ENCODE results near the gene CCDC85A.

Gene CCDC85A

GRCh38 chr2:56244506-56244905 is 60.7 kb downstream of the CCDC85A start:
- Histone ChIP-seq H3K36me3 (ENCODE audit: control insufficient read depth, insufficient read depth, low read length, severe bottlenecking) (no peaks in the 10 kb centered on the region), H3K4me1 (ENCODE audit: control insufficient read depth, insufficient read depth, low read length) (peaks cover 8% of the 10 kb centered on the region), H3K9me3 (ENCODE audit: control insufficient read depth, low read length) (peaks cover 5% of the 10 kb centered on the region), H3K4me3 (ENCODE audit: low read length) (no peak overlapping the region), H3K27me3 (replicated peaks; ENCODE audit: control insufficient read depth, insufficient read depth, low read length) (no peaks in the 10 kb centered on the region), H3K9ac (ENCODE audit: low read length) (no peak overlapping the region)
- no peak for DNase-seq (ENCODE audit: low read depth)

- Histone ChIP-seq H3K9me3 (ENCODE audit: control insufficient read depth, low read length) (peaks cover 4% of the 10 kb centered on the region), H3K36me3 (ENCODE audit: control insufficient read depth, insufficient read depth, low read length, severe bottlenecking) (no peaks in the 10 kb centered on the region), H3K27me3 (replicated peaks; ENCODE audit: control insufficient read depth, insufficient read depth, low read length) (no peaks in the 10 kb centered on the region), H3K4me1 (ENCODE audit: control insufficient read depth, insufficient read depth, low read length) (peaks cover 7% of the 10 kb centered on the region), H3K9ac (ENCODE audit: low read length) (no peak overlapping the region), H3K4me3 (ENCODE audit: low read length) (no peak overlapping the region)
- DNase-seq (ENCODE audit: low read depth), result peak; percentile 36
Measured at GRCh38 chr2:56244911-56245530, 61.2 kb downstream of the CCDC85A start.

- no peaks in the 10 kb centered on the region for H3K36me3 ChIP-seq (ENCODE audit: control insufficient read depth, insufficient read depth, low read length, severe bottlenecking)
- no peak overlapping the region for H3K9ac ChIP-seq (ENCODE audit: low read length)
- peaks cover 11% of the 10 kb centered on the region for H3K4me1 ChIP-seq (ENCODE audit: control insufficient read depth, insufficient read depth, low read length)
- H3K27me3 ChIP-seq (replicated peaks; ENCODE audit: control insufficient read depth, insufficient read depth, low read length), result no peaks in the 10 kb centered on the region
- no peaks in the 10 kb centered on the region for H3K9me3 ChIP-seq (ENCODE audit: control insufficient read depth, low read length)
- peak; percentile 16 for DNase-seq (ENCODE audit: low read depth)
- no peak overlapping the region for H3K4me3 ChIP-seq (ENCODE audit: low read length)
Measured at GRCh38 chr2:56248965-56249742, 65.4 kb downstream of the CCDC85A start.

- no peaks in the 10 kb centered on the region for H3K36me3 ChIP-seq (ENCODE audit: control insufficient read depth, insufficient read depth, low read length, severe bottlenecking)
- H3K27me3 ChIP-seq (replicated peaks; ENCODE audit: control insufficient read depth, insufficient read depth, low read length), result no peaks in the 10 kb centered on the region
- no peak for DNase-seq (ENCODE audit: low read depth)
- no peak overlapping the region for H3K4me3 ChIP-seq (ENCODE audit: low read length)
- H3K9ac ChIP-seq (ENCODE audit: low read length), result no peak overlapping the region
- peaks cover 8% of the 10 kb centered on the region for H3K4me1 ChIP-seq (ENCODE audit: control insufficient read depth, insufficient read depth, low read length)
- no peaks in the 10 kb centered on the region for H3K9me3 ChIP-seq (ENCODE audit: control insufficient read depth, low read length)
Measured at GRCh38 chr2:56250153-56250729, 66.5 kb downstream of the CCDC85A start.

- Histone ChIP-seq H3K4me1 (ENCODE audit: control insufficient read depth, insufficient read depth, low read length) (no peaks in the 10 kb centered on the region), H3K9ac (ENCODE audit: low read length) (no peak overlapping the region), H3K9me3 (ENCODE audit: control insufficient read depth, low read length) (no peaks in the 10 kb centered on the region), H3K27me3 (replicated peaks; ENCODE audit: control insufficient read depth, insufficient read depth, low read length) (no peaks in the 10 kb centered on the region), H3K4me3 (ENCODE audit: low read length) (no peak overlapping the region), H3K36me3 (ENCODE audit: control insufficient read depth, insufficient read depth, low read length, severe bottlenecking) (no peaks in the 10 kb centered on the region)
- DNase-seq (ENCODE audit: low read depth), result peak; percentile 36
Measured at GRCh38 chr2:56260415-56260814, 76.6 kb downstream of the CCDC85A start.

GRCh38 chr2:56262241-56262640 is 78.5 kb downstream of the CCDC85A start:
- Histone ChIP-seq H3K9me3 (ENCODE audit: control insufficient read depth, low read length) (no peaks in the 10 kb centered on the region), H3K4me1 (ENCODE audit: control insufficient read depth, insufficient read depth, low read length) (peaks cover 4% of the 10 kb centered on the region), H3K36me3 (ENCODE audit: control insufficient read depth, insufficient read depth, low read length, severe bottlenecking) (no peaks in the 10 kb centered on the region), H3K9ac (ENCODE audit: low read length) (no peak overlapping the region), H3K27me3 (replicated peaks; ENCODE audit: control insufficient read depth, insufficient read depth, low read length) (no peaks in the 10 kb centered on the region), H3K4me3 (ENCODE audit: low read length) (no peak overlapping the region)
- DNase-seq (ENCODE audit: low read depth), result no peak

GRCh38 chr2:56263876-56264275 is 80.1 kb downstream of the CCDC85A start:
- Histone ChIP-seq H3K4me1 (ENCODE audit: control insufficient read depth, insufficient read depth, low read length) (peaks cover 5% of the 10 kb centered on the region), H3K36me3 (ENCODE audit: control insufficient read depth, insufficient read depth, low read length, severe bottlenecking) (no peaks in the 10 kb centered on the region), H3K9me3 (ENCODE audit: control insufficient read depth, low read length) (no peaks in the 10 kb centered on the region), H3K27me3 (replicated peaks; ENCODE audit: control insufficient read depth, insufficient read depth, low read length) (no peaks in the 10 kb centered on the region), H3K9ac (ENCODE audit: low read length) (no peak overlapping the region), H3K4me3 (ENCODE audit: low read length) (no peak overlapping the region)
- no peak for DNase-seq (ENCODE audit: low read depth)

GRCh38 chr2:56266761-56267414 is 83.1 kb downstream of the CCDC85A start:
- Histone ChIP-seq H3K36me3 (ENCODE audit: control insufficient read depth, insufficient read depth, low read length, severe bottlenecking) (no peaks in the 10 kb centered on the region), H3K9ac (ENCODE audit: low read length) (no peak overlapping the region), H3K27me3 (replicated peaks; ENCODE audit: control insufficient read depth, insufficient read depth, low read length) (no peaks in the 10 kb centered on the region), H3K9me3 (ENCODE audit: control insufficient read depth, low read length) (no peaks in the 10 kb centered on the region), H3K4me1 (ENCODE audit: control insufficient read depth, insufficient read depth, low read length) (peaks cover 5% of the 10 kb centered on the region), H3K4me3 (ENCODE audit: low read length) (no peak overlapping the region)
- no peak for DNase-seq (ENCODE audit: low read depth)

- no peaks in the 10 kb centered on the region for H3K36me3 ChIP-seq (ENCODE audit: control insufficient read depth, insufficient read depth, low read length, severe bottlenecking)
- no peak overlapping the region for H3K9ac ChIP-seq (ENCODE audit: low read length)
- H3K4me3 ChIP-seq (ENCODE audit: low read length), result no peak overlapping the region
- peaks cover 5% of the 10 kb centered on the region for H3K4me1 ChIP-seq (ENCODE audit: control insufficient read depth, insufficient read depth, low read length)
- no peak for DNase-seq (ENCODE audit: low read depth)
- no peaks in the 10 kb centered on the region for H3K27me3 ChIP-seq (replicated peaks; ENCODE audit: control insufficient read depth, insufficient read depth, low read length)
- peaks cover under 1% of the 10 kb centered on the region for H3K9me3 ChIP-seq (ENCODE audit: control insufficient read depth, low read length)
Measured at GRCh38 chr2:56267415-56267788, 83.6 kb downstream of the CCDC85A start.

- Histone ChIP-seq H3K36me3 (ENCODE audit: control insufficient read depth, insufficient read depth, low read length, severe bottlenecking) (no peaks in the 10 kb centered on the region), H3K9me3 (ENCODE audit: control insufficient read depth, low read length) (peaks cover 3% of the 10 kb centered on the region), H3K27me3 (replicated peaks; ENCODE audit: control insufficient read depth, insufficient read depth, low read length) (no peaks in the 10 kb centered on the region), H3K9ac (ENCODE audit: low read length) (no peak overlapping the region), H3K4me1 (ENCODE audit: control insufficient read depth, insufficient read depth, low read length) (peaks cover 5% of the 10 kb centered on the region), H3K4me3 (ENCODE audit: low read length) (no peak overlapping the region)
- DNase-seq (ENCODE audit: low read depth), result no peak
Measured at GRCh38 chr2:56268856-56269255, 85.1 kb downstream of the CCDC85A start.

- no peak overlapping the region for H3K9ac ChIP-seq (ENCODE audit: low read length)
- H3K4me3 ChIP-seq (ENCODE audit: low read length), result no peak overlapping the region
- peaks cover 5% of the 10 kb centered on the region for H3K4me1 ChIP-seq (ENCODE audit: control insufficient read depth, insufficient read depth, low read length)
- no peaks in the 10 kb centered on the region for H3K27me3 ChIP-seq (replicated peaks; ENCODE audit: control insufficient read depth, insufficient read depth, low read length)
- DNase-seq (ENCODE audit: low read depth), result no peak
- no peaks in the 10 kb centered on the region for H3K36me3 ChIP-seq (ENCODE audit: control insufficient read depth, insufficient read depth, low read length, severe bottlenecking)
- H3K9me3 ChIP-seq (ENCODE audit: control insufficient read depth, low read length), result peaks cover 3% of the 10 kb centered on the region
Measured at GRCh38 chr2:56271275-56271674, 87.5 kb downstream of the CCDC85A start.
